SIG-M5 (cell line): ENCODE measurements around the gene SLCO1B3.
"Not testable (repeated sequence)": the region's sequence is repeated elsewhere in the genome, so short reads cannot be mapped to it uniquely, and the experiment has no call there.

Source experiments
- DNase-seq: peaks from one replicate; lab custom pipeline; 2025; lab: John Stamatoyannopoulos, UW

Gene SLCO1B3

GRCh38 chr12:20810487-20810886, at the start of gene SLCO1B3:
Gene SLCO1B3, plus strand, starts transcription at chr12:20810705. Its CDS starts 5,034 bp downstream, at chr12:20815739.
- DNase-seq: no peak

- DNase-seq: no peak
These were observed 33.1 kb upstream of the SLCO1B3 start for GRCh38 chr12:20777420-20777819.

- no peak for DNase-seq
These were observed 31.5 kb upstream of the SLCO1B3 start for GRCh38 chr12:20778969-20779368.

- not testable (repeated sequence) for DNase-seq
These were observed 30.5 kb upstream of the SLCO1B3 start for GRCh38 chr12:20779971-20780370.

- DNase-seq: not testable (repeated sequence)
These were observed 26.6 kb upstream of the SLCO1B3 start for GRCh38 chr12:20783796-20784357.

GRCh38 chr12:20792971-20793370, 17.5 kb upstream of the SLCO1B3 start:
- DNase-seq: no peak

GRCh38 chr12:20798554-20798953, 12.0 kb upstream of the SLCO1B3 start:
- DNase-seq: no peak

- DNase-seq: no peak
These were observed 10.3 kb upstream of the SLCO1B3 start for GRCh38 chr12:20800160-20800559.

GRCh38 chr12:20801035-20801434, 9.5 kb upstream of the SLCO1B3 start:
- DNase-seq: no peak

- DNase-seq: no peak
These were observed 4.6 kb upstream of the SLCO1B3 start for GRCh38 chr12:20805921-20806320.

- DNase-seq: no peak
These were observed 3.1 kb upstream of the SLCO1B3 start for GRCh38 chr12:20807192-20808080.

- no peak for DNase-seq
These were observed 2.0 kb upstream of the SLCO1B3 start for GRCh38 chr12:20808521-20808920.

GRCh38 chr12:20815574-20815973, 5.1 kb downstream of the SLCO1B3 start:
- DNase-seq: no peak

GRCh38 chr12:20822415-20822814, 11.9 kb downstream of the SLCO1B3 start:
- DNase-seq: no peak

GRCh38 chr12:20822925-20823324, 12.4 kb downstream of the SLCO1B3 start:
- DNase-seq: no peak

GRCh38 chr12:20829919-20830318, 19.4 kb downstream of the SLCO1B3 start:
- DNase-seq: no peak

- DNase-seq: no peak
These were observed 20.0 kb downstream of the SLCO1B3 start for GRCh38 chr12:20830456-20830855.

GRCh38 chr12:20832911-20833310, 22.4 kb downstream of the SLCO1B3 start:
- DNase-seq: no peak

GRCh38 chr12:20852649-20853048, 42.1 kb downstream of the SLCO1B3 start:
- no peak for DNase-seq

- DNase-seq: no peak
These were observed 52.6 kb downstream of the SLCO1B3 start for GRCh38 chr12:20863056-20863455.

- DNase-seq: no peak
These were observed 55.4 kb downstream of the SLCO1B3 start for GRCh38 chr12:20865873-20866272.

- no peak for DNase-seq
These were observed 57.8 kb downstream of the SLCO1B3 start for GRCh38 chr12:20868277-20868676.

GRCh38 chr12:20883288-20883687, 72.8 kb downstream of the SLCO1B3 start:
- DNase-seq: no peak

- no peak for DNase-seq
These were observed 74.6 kb downstream of the SLCO1B3 start for GRCh38 chr12:20885116-20885515.
